ENCODE results near the gene RPN2.

RPN2 gene

DNA sequence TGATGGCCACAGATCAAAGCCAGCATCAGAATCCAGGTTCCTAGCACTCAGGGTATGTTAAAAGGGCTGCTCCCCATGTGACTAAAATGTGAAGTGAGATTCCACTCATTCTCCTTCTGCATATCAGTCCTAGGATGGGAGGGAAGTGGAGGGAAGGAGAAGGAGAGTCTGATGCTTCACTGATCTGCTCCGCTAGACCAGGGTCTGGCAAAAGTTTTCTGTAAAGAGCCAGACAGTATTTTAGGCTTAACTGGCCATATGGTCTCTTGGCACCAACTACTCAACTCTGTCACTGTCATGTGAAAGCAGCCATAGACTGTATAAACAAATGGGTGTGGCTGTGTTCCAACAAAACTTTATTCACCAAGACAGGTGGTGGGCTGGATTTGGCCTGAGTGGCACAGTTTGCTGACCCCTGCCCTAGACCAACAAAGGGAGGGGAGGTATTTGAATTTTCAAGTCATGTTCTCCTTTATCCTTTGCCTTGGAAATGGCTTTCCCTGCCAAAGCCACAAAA is 59.9 kb downstream of the RPN2 start:
- Histone ChIP-seq H3K27ac (no peak overlapping the region), H3K4me3 (no peak overlapping the region)
- TF ChIP-seq, protein P1, sequence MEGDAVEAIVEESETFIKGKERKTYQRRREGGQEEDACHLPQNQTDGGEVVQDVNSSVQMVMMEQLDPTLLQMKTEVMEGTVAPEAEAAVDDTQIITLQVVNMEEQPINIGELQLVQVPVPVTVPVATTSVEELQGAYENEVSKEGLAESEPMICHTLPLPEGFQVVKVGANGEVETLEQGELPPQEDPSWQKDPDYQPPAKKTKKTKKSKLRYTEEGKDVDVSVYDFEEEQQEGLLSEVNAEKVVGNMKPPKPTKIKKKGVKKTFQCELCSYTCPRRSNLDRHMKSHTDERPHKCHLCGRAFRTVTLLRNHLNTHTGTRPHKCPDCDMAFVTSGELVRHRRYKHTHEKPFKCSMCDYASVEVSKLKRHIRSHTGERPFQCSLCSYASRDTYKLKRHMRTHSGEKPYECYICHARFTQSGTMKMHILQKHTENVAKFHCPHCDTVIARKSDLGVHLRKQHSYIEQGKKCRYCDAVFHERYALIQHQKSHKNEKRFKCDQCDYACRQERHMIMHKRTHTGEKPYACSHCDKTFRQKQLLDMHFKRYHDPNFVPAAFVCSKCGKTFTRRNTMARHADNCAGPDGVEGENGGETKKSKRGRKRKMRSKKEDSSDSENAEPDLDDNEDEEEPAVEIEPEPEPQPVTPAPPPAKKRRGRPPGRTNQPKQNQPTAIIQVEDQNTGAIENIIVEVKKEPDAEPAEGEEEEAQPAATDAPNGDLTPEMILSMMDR (IDR thresholded peaks at IDR 0.05) = no peak
- no peak for DNase-seq (ENCODE audit: low spot score)

DNA sequence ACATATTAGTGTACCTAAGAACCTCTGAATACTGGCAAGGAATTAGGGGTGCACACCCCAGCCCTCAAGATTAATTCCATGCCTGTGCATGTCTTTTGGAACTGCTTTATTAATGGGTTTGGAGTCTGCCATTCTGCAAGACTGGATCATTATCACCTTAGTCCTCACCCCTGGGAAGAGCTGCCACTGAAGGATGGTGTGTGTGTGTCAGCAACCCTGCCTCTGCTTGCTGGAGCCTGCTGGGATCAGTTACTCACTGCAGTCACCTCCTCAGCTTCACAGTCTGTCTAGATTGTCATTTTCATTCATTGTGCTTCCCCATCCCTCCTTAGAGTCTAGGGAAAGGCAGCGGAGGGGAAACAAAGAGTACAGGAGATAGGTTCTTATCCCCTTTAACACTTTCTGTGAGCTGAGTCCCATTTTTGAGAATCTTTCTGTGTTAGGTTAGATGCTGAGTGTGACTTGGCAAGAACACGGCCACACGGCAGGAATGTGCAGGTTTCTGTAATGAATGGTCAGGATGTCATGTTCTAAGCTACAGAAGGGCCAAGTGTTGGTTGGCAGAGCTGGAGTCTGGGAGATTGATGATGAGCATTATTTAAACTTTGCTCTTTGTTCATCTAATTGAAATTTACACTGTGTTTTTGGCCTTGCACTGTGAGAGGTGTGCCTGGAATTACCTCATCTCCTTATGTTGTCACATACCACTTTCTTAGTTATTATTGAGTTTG is 61.4 kb downstream of the RPN2 start:
- Histone ChIP-seq H3K4me3 (no peak overlapping the region), H3K27ac (no peak overlapping the region)
- TF ChIP-seq, protein P1 (IDR thresholded peaks at IDR 0.05) = no peak
- DNase-seq (ENCODE audit: low spot score) = no peak

GRCh38 chr20:37242503-37242902 is 63.4 kb downstream of the RPN2 start:
- TF ChIP-seq, protein P1 (IDR thresholded peaks at IDR 0.05) = no peak
- no peak overlapping the region for H3K4me3 ChIP-seq
- DNase-seq (ENCODE audit: low spot score) = no peak

GRCh38 chr20:37243076-37243936 is 64.2 kb downstream of the RPN2 start:
- no peak for DNase-seq (ENCODE audit: low spot score)
- TF ChIP-seq, protein P1 (IDR thresholded peaks at IDR 0.05) = no peak
- Histone ChIP-seq H3K4me3 (no peak overlapping the region), H3K27ac (no peak overlapping the region)

More at GRCh38 chr20:37242503-37242902, 63.4 kb downstream of the RPN2 start:
- H3K27ac ChIP-seq = no peak overlapping the region

DNA sequence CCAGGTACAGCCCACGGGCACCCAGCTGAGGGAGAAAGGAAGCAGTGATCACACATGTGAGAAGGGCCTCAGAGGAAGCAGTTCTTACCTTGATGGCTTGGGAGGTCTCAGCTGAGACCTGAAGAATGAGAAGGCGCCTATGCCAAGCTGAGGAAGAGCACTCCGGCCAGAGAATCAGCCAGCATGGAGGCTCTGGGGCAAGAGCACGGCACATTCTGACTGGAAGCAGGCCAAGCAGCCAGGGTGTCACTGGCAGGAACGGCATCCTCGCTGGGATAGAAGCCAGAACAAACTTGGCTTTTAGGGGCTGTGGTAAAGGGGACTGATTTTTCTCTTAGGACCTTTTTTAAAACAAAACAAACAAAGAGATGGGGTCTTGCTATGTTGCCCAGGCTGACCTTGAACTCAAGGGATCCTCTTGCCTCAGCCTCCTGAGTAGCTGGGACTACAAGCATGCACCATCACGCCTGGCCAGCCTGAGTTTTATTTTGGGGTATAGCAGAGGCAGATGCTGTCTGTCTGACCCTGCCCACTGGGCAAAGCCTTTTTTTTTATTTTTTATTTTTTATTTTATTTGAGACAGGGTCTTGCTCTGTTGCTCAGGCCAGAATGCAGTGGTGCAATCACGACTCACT is 64.9 kb downstream of the RPN2 start:
- TF ChIP-seq, protein P1 (IDR thresholded peaks at IDR 0.05) = no peak
- DNase-seq (ENCODE audit: low spot score) = no peak
- Histone ChIP-seq H3K27ac (no peak overlapping the region), H3K4me3 (no peak overlapping the region)

GRCh38 chr20:37244572-37244957 is 65.4 kb downstream of the RPN2 start:
- no peak overlapping the region for H3K4me3 ChIP-seq
- DNase-seq (ENCODE audit: low spot score) = no peak
- TF ChIP-seq, protein P1 (IDR thresholded peaks at IDR 0.05) = no peak
- H3K27ac ChIP-seq = no peak overlapping the region
